Activated CD4-positive, alpha-beta memory T cell treated with anti-CD3 and anti-CD28 coated beads for 36 hours (primary cell): ENCODE results near the gene PSENEN. TPM values are rescaled to one million over a fixed set of nuclear protein-coding genes. Genes with fewer than 3 reads are reported as not detected.

Experiments
- CTCF ChIA-PET: fragments of 350-600 bp; sonication (Branson Sonifier 250); formaldehyde crosslinking; loops from one replicate; lab custom pipeline; 2021; ENCODE audit warnings: antibody characterized with exemption, inconsistent platforms; lab: Charles Lee
- POLR2A ChIA-PET: fragments of 350-600 bp; sonication (Branson Sonifier 250); formaldehyde crosslinking; loops from one replicate; lab custom pipeline; 2021; ENCODE audit warnings: antibody characterized with exemption; lab: Charles Lee
- DNase-seq: peaks from one replicate; pipeline ENCODE4 v3.0.0-alpha.2; 2020
- H3K27ac Mint-ChIP-seq: one replicate; pipeline ENCODE4 v1.8.0; 2021; ENCODE audit warnings: mixed read lengths
- H3K27me3 Mint-ChIP-seq: one replicate; pipeline ENCODE4 v1.8.0; 2021; ENCODE audit warnings: mixed read lengths
- H3K36me3 Mint-ChIP-seq: one replicate; pipeline ENCODE4 v1.8.0; 2021; ENCODE audit warnings: mixed read lengths
- H3K4me1 Mint-ChIP-seq: one replicate; pipeline ENCODE4 v1.8.0; 2021; ENCODE audit warnings: low read depth, mixed read lengths
- H3K4me3 Mint-ChIP-seq: one replicate; pipeline ENCODE4 v1.8.0; 2021; ENCODE audit warnings: mild to moderate bottlenecking, mixed read lengths
- H3K9me3 Mint-ChIP-seq: one replicate; pipeline ENCODE4 v1.8.0; 2021; ENCODE audit warnings: mixed read lengths
- intact Hi-C: fragments of 100-400 bp; cut with micrococcal nuclease; formaldehyde crosslinking; loops from one replicate; pipeline ENCODE4 v1.15.1; 2023
- total RNA-seq, 2 experiments: library from RNA; stranded (reverse); gene quantifications; one replicate each; pipeline ENCODE4 v1.2.3, GENCODE V29; 2021

PSENEN gene
- total RNA-seq, 2 experiments from 2014 or later, result 46.7 to 47.9 TPM

GRCh38 chr19:35743640-35744429 is 1.6 kb upstream of the PSENEN start:
- ChIA-PET POLR2A (interaction anchor here (1.6 to 4.3 kb wide), 3 partner anchors 21 to 31 kb away, joined by 4 to 45 read pairs (median 13); partner anchors contain the start of gene KMT2B), CTCF (interaction anchor here (0.7 to 2.4 kb wide), 6 partner anchors 12 to 187 kb away, joined by 3 to 12 read pairs (median 5); no protein-coding TSS in a partner anchor)
- Mint-ChIP-seq H3K4me3 (peak overlapping the region; percentile 93), H3K9me3 (no peaks in the 10 kb centered on the region), H3K4me1 (peaks cover 45% of the 10 kb centered on the region), H3K36me3 (peaks cover 25% of the 10 kb centered on the region), H3K27ac (peak overlapping the region; percentile 98), H3K27me3 (no peaks in the 10 kb centered on the region)
- intact Hi-C loops, result loop anchor here (2.0 to 10.0 kb wide), 6 partner anchors 27 to 471 kb away; partner anchors contain the start of genes ARHGAP33, COX6B1, ETV2 and NFKBID
- no peak for DNase-seq

- no peaks in the 10 kb centered on the region for H3K27me3 Mint-ChIP-seq
- DNase-seq, result peak; percentile 96
- H3K9me3 Mint-ChIP-seq, result no peaks in the 10 kb centered on the region
- intact Hi-C loops, result loop anchor here (1.0 to 10.0 kb wide), 8 partner anchors 28 to 470 kb away; partner anchors contain the start of genes ARHGAP33, COX6B1, ETV2 and NFKBID
- POLR2A ChIA-PET, result interaction anchor here (3.5 to 4.3 kb wide), 2 partner anchors 26 to 32 kb away, joined by 13 to 45 read pairs; partner anchors contain the start of gene KMT2B
- peak overlapping the region; percentile 98 for H3K27ac Mint-ChIP-seq
- CTCF ChIA-PET, result interaction anchor here (0.7 to 2.1 kb wide), 7 partner anchors 11 to 187 kb away, joined by 3 to 10 read pairs (median 4); no protein-coding TSS in a partner anchor
- peaks cover 46% of the 10 kb centered on the region for H3K4me1 Mint-ChIP-seq
- peak overlapping the region; percentile 93 for H3K4me3 Mint-ChIP-seq
- peaks cover 24% of the 10 kb centered on the region for H3K36me3 Mint-ChIP-seq
Measured at GRCh38 chr19:35744430-35745327, 772 bp upstream of the PSENEN start.

GRCh38 chr19:35746087-35746462 is 624 bp downstream of the PSENEN start:
- no peaks in the 10 kb centered on the region for H3K27me3 Mint-ChIP-seq
- H3K27ac Mint-ChIP-seq, result peak overlapping the region; percentile 98
- H3K4me1 Mint-ChIP-seq, result peaks cover 51% of the 10 kb centered on the region
- CTCF ChIA-PET, result interaction anchor here (0.9 to 1.5 kb wide), 2 partner anchors 73 to 186 kb away, joined by 3 to 7 read pairs; no protein-coding TSS in a partner anchor
- POLR2A ChIA-PET, result interaction anchor here (3.5 to 4.3 kb wide), 2 partner anchors 28 to 33 kb away, joined by 13 to 45 read pairs; partner anchors contain the start of gene KMT2B
- H3K4me3 Mint-ChIP-seq, result peak overlapping the region; percentile 93
- no peaks in the 10 kb centered on the region for H3K9me3 Mint-ChIP-seq
- intact Hi-C loops, result loop anchor here (5.0 to 10.0 kb wide), 4 partner anchors 101 to 469 kb away; partner anchors contain the start of genes COX6B1, ETV2, OVOL3 and POLR2I
- DNase-seq, result no peak
- peaks cover 16% of the 10 kb centered on the region for H3K36me3 Mint-ChIP-seq

- ChIA-PET POLR2A (interaction anchor here (3.5 kb wide), 1 partner anchor 28 kb away, joined by 13 read pairs; the partner anchor contains the start of gene KMT2B), CTCF (no interaction called here)
- H3K9me3 Mint-ChIP-seq, result no peaks in the 10 kb centered on the region
- DNase-seq, result no peak
- peaks cover 51% of the 10 kb centered on the region for H3K4me1 Mint-ChIP-seq
- intact Hi-C loops, result loop anchor here (5.0 to 10.0 kb wide), 4 partner anchors 102 to 468 kb away; partner anchors contain the start of genes COX6B1, ETV2, OVOL3 and POLR2I
- H3K27me3 Mint-ChIP-seq, result no peaks in the 10 kb centered on the region
- peaks cover 16% of the 10 kb centered on the region for H3K36me3 Mint-ChIP-seq
- H3K27ac Mint-ChIP-seq, result peak overlapping the region; percentile 98
- peak overlapping the region; percentile 93 for H3K4me3 Mint-ChIP-seq
Measured at GRCh38 chr19:35746531-35746930, 1.1 kb downstream of the PSENEN start.

- Mint-ChIP-seq H3K4me1 (peaks cover 42% of the 10 kb centered on the region), H3K27ac (peak within 1 kb of the TSS; percentile 88), H3K36me3 (peaks cover 5% of the 10 kb centered on the region), H3K9me3 (no peaks in the 10 kb centered on the region), H3K27me3 (no peaks in the 10 kb centered on the region), H3K4me3 (peak within 1 kb of the TSS; percentile 94)
- intact Hi-C loops, result loop anchor here (1.0 to 10.0 kb wide), 7 partner anchors 10 to 466 kb away; partner anchors contain the start of genes ARHGAP33, COX6B1, ETV2 and OVOL3
- ChIA-PET CTCF (interaction anchor here (0.5 to 1.2 kb wide), 11 partner anchors 9 to 205 kb away, joined by 3 to 6 read pairs (median 3); partner anchors contain the start of gene KMT2B), POLR2A (interaction anchor here (0.9 to 1.5 kb wide), 6 partner anchors 9 to 108 kb away, joined by 3 to 9 read pairs (median 6); partner anchors contain the start of genes COX6B1, KIRREL2, KMT2B and PROSER3)
- DNase-seq, result peak; percentile 99
Measured at GRCh38 chr19:35748106-35749020, 2.9 kb downstream of the PSENEN start, which contains the start of gene LIN37. TSS of gene LIN37 (plus strand) at chr19:35748576. CDS start at chr19:35748725, 149 bp downstream.

- H3K27me3 Mint-ChIP-seq, result no peaks in the 10 kb centered on the region
- intact Hi-C loops, result no loop called here
- DNase-seq, result no peak
- H3K27ac Mint-ChIP-seq, result no peak overlapping the region
- POLR2A ChIA-PET, result no interaction called here
- H3K4me3 Mint-ChIP-seq, result no peak overlapping the region
- peaks cover 31% of the 10 kb centered on the region for H3K4me1 Mint-ChIP-seq
- no peaks in the 10 kb centered on the region for H3K9me3 Mint-ChIP-seq
- peaks cover 4% of the 10 kb centered on the region for H3K36me3 Mint-ChIP-seq
- CTCF ChIA-PET, result interaction anchor here (1.1 to 1.4 kb wide), 2 partner anchors 56 to 181 kb away, joined by 3 read pairs; no protein-coding TSS in a partner anchor
Measured at GRCh38 chr19:35750167-35750566, 4.7 kb downstream of the PSENEN start.

GRCh38 chr19:35751839-35752745 is 6.6 kb downstream of the PSENEN start:
- POLR2A ChIA-PET, result no interaction called here
- no peak for DNase-seq
- Mint-ChIP-seq H3K27me3 (no peaks in the 10 kb centered on the region), H3K27ac (no peak overlapping the region), H3K9me3 (no peaks in the 10 kb centered on the region), H3K4me1 (peaks cover 30% of the 10 kb centered on the region), H3K4me3 (no peak overlapping the region), H3K36me3 (peaks cover 6% of the 10 kb centered on the region)
- intact Hi-C loops, result no loop called here
- CTCF ChIA-PET, result interaction anchor here (1.3 kb wide), 1 partner anchor 60 kb away, joined by 8 read pairs; no protein-coding TSS in a partner anchor

- ChIA-PET POLR2A (no interaction called here), CTCF (interaction anchor here (1.3 kb wide), 1 partner anchor 61 kb away, joined by 8 read pairs; no protein-coding TSS in a partner anchor)
- no peaks in the 10 kb centered on the region for H3K9me3 Mint-ChIP-seq
- H3K36me3 Mint-ChIP-seq, result peaks cover 7% of the 10 kb centered on the region
- peaks cover 28% of the 10 kb centered on the region for H3K4me1 Mint-ChIP-seq
- intact Hi-C loops, result no loop called here
- H3K27ac Mint-ChIP-seq, result no peak overlapping the region
- no peak for DNase-seq
- no peak overlapping the region for H3K4me3 Mint-ChIP-seq
- no peaks in the 10 kb centered on the region for H3K27me3 Mint-ChIP-seq
Measured at GRCh38 chr19:35752746-35753350, 7.4 kb downstream of the PSENEN start.

GRCh38 chr19:35753634-35754369 is 8.4 kb downstream of the PSENEN start:
- no peak for DNase-seq
- Mint-ChIP-seq H3K9me3 (no peaks in the 10 kb centered on the region), H3K36me3 (peaks cover 9% of the 10 kb centered on the region), H3K27me3 (no peaks in the 10 kb centered on the region), H3K4me1 (peaks cover 26% of the 10 kb centered on the region), H3K4me3 (no peak overlapping the region), H3K27ac (no peak overlapping the region)
- POLR2A ChIA-PET, result no interaction called here
- intact Hi-C loops, result no loop called here
- CTCF ChIA-PET, result no interaction called here
